HepG2 (cell line): ENCODE measurements around the gene RRP12. TPM values are rescaled to one million over a fixed set of nuclear protein-coding genes. Genes with fewer than 3 reads are reported as not detected.

ENCODE experiments used
- ARNT2 ChIP-seq: sonication (generic); formaldehyde crosslinking; IDR thresholded peaks from 2 replicates; pipeline ENCODE4 v1.8.0; 2022; ENCODE audit warnings: mild to moderate bottlenecking, low read depth, missing genetic modification reagents, moderate library complexity
- E2F2 ChIP-seq: sonication (generic); formaldehyde crosslinking; IDR thresholded peaks from 2 replicates; pipeline ENCODE4 v1.4.0; 2020; ENCODE audit warnings: missing genetic modification reagents, borderline replicate concordance
- ETV6 ChIP-seq: sonication (generic); formaldehyde crosslinking; conservative IDR thresholded peaks from 2 replicates; pipeline ENCODE4 v1.4.0; 2020; ENCODE audit warnings: missing genetic modification reagents
- FOXP4 ChIP-seq: sonication (generic); formaldehyde crosslinking; IDR thresholded peaks from 2 replicates; pipeline ENCODE4 v1.4.0; 2020; ENCODE audit warnings: missing genetic modification reagents
- IRF2 ChIP-seq: IDR thresholded peaks from 2 replicates; pipeline ENCODE4 v1.6.1; 2018; ENCODE audit warnings: missing genetic modification reagents, missing compliant biosample characterization
- KAT8 ChIP-seq: IDR thresholded peaks from 2 replicates; pipeline ENCODE4 v1.6.1; 2016; ENCODE audit warnings: missing genetic modification reagents, missing compliant biosample characterization
- NFYC ChIP-seq: IDR thresholded peaks from 2 replicates; pipeline ENCODE4 v1.6.1; 2016; ENCODE audit warnings: missing genetic modification reagents, missing compliant biosample characterization
- RFXANK ChIP-seq: IDR thresholded peaks from 2 replicates; pipeline ENCODE4 v1.6.1; 2016
- RXRB ChIP-seq: IDR thresholded peaks from 2 replicates; pipeline ENCODE4 v1.6.1; 2016; ENCODE audit warnings: borderline replicate concordance, missing genetic modification reagents, missing compliant biosample characterization
- SKI ChIP-seq: fragments of 450-650 bp; IDR thresholded peaks from one replicate; pipeline ENCODE4 v1.6.1; 2018; ENCODE audit warnings: mild to moderate bottlenecking; ENCODE audit not compliant: partially characterized antibody
- SP4 ChIP-seq: sonication (generic); formaldehyde crosslinking; IDR thresholded peaks from 2 replicates; pipeline ENCODE4 v1.8.1; 2023; ENCODE audit warnings: mild to moderate bottlenecking, missing genetic modification reagents
- SRY ChIP-seq: sonication (generic); formaldehyde crosslinking; IDR thresholded peaks from 2 replicates; pipeline ENCODE4 v1.8.0; 2022; ENCODE audit warnings: mild to moderate bottlenecking, missing genetic modification reagents
- ZBTB21 ChIP-seq: sonication (generic); formaldehyde crosslinking; IDR thresholded peaks from 2 replicates; pipeline ENCODE4 v1.4.0; 2020; ENCODE audit warnings: missing genetic modification reagents
- ZBTB38 ChIP-seq: sonication (generic); formaldehyde crosslinking; IDR thresholded peaks from 2 replicates; pipeline ENCODE4 v1.5.1; 2020; ENCODE audit warnings: mild to moderate bottlenecking, missing genetic modification reagents
- ZNF44 ChIP-seq: sonication (generic); formaldehyde crosslinking; IDR thresholded peaks from 2 replicates; pipeline ENCODE4 v1.5.1; 2020; ENCODE audit warnings: mild to moderate bottlenecking, missing genetic modification reagents
- ZNF562 ChIP-seq: sonication (generic); formaldehyde crosslinking; IDR thresholded peaks from 2 replicates; pipeline ENCODE4 v1.8.0; 2022; ENCODE audit warnings: missing genetic modification reagents, borderline replicate concordance
- ZNF576 ChIP-seq: sonication (generic); formaldehyde crosslinking; IDR thresholded peaks from 2 replicates; pipeline ENCODE4 v1.4.0; 2020; ENCODE audit warnings: mild to moderate bottlenecking, missing genetic modification reagents
- ZNF687 ChIP-seq: sonication (generic); formaldehyde crosslinking; IDR thresholded peaks from 2 replicates; pipeline ENCODE4 v1.5.1; 2020; ENCODE audit warnings: mild to moderate bottlenecking, missing genetic modification reagents, moderate library complexity
- ZNF724P ChIP-seq: sonication (generic); formaldehyde crosslinking; IDR thresholded peaks from 2 replicates; pipeline ENCODE4 v1.8.0; 2022; ENCODE audit warnings: missing genetic modification reagents, borderline replicate concordance
- ZSCAN25 ChIP-seq: sonication (generic); formaldehyde crosslinking; IDR thresholded peaks from 2 replicates; pipeline ENCODE4 v1.8.0; 2022; ENCODE audit warnings: mild to moderate bottlenecking, missing genetic modification reagents
- polyA plus RNA-seq, 8 experiments: library from polyadenylated mRNA; depleted of rRNA in 3 of 8; stranded (reverse) in 7 of 8; unstranded in 1 of 8; fragments of >200 nt; fragmentation: Illumina TruSeq in 4 of 8; extraction: Trizol in 4 of 8; gene quantifications; 2 replicates each; pipeline versions ENCODE4 v1.2.1 to v1.2.3, GENCODE V29; 2011 to 2016; ENCODE audit warnings: low read depth in 4 of 8, missing spikeins in 1 of 8, mixed read lengths in 1 of 8; ENCODE audit not compliant: insufficient read depth in 1 of 8
- total RNA-seq, 5 experiments: library from RNA; depleted of rRNA; stranded (reverse); fragments of >200 nt; fragmentation: Illumina TruSeq; extraction: Trizol; gene quantifications; 2 replicates each; pipeline ENCODE4 v1.2.3, GENCODE V29; 2016; ENCODE audit warnings: low read depth in 1 of 5

Gene RRP12
- total and polyA plus RNA-seq, 2 of the 13 experiments (the other 11 are each of a cell fraction or from before 2014, with no cell fraction given): 13.2 to 39.4 TPM

- peak; percentile 68; the same call in 1 of the 2 replicates for TF ChIP-seq SRY (CRISPR knock-in tag)
- TF ChIP-seq RFXANK (CRISPR knock-in tag): 0 out of 2 replicates have a peak, but pooled peaks have one; percentile 27
- TF ChIP-seq ZSCAN25 (CRISPR knock-in tag): no peak
- TF ChIP-seq ZNF576: no peak
- TF ChIP-seq ARNT2: peak; percentile 25; the same call in 1 of the 2 replicates
- no peak for TF ChIP-seq ZBTB21 (CRISPR knock-in tag)
- no peak; the same call in none of the 2 replicates for TF ChIP-seq ETV6 (CRISPR knock-in tag)
- peak; percentile 87 for TF ChIP-seq ZNF687 (CRISPR knock-in tag)
- no peak; the same call in 1 of the 2 replicates for TF ChIP-seq ZNF724P (CRISPR knock-in tag)
- TF ChIP-seq SKI: peak; percentile 61
- TF ChIP-seq RXRB (CRISPR knock-in tag): no peak; the same call in 1 of the 2 replicates
- TF ChIP-seq ZNF44 (CRISPR knock-in tag): no peak
- no peak for TF ChIP-seq ZNF562 (CRISPR knock-in tag)
- TF ChIP-seq SP4: peak; percentile 88
- TF ChIP-seq ZBTB38 (CRISPR knock-in tag): peak; percentile 64; the same call in 1 of the 2 replicates
- peak; percentile 56; the same call in 1 of the 2 replicates for TF ChIP-seq KAT8 (CRISPR knock-in tag)
- TF ChIP-seq NFYC (CRISPR knock-in tag): peak; percentile 37; the same call in 1 of the 2 replicates
- no peak for TF ChIP-seq E2F2 (CRISPR knock-in tag)
- peak; percentile 65; the same call in 1 of the 2 replicates for TF ChIP-seq FOXP4 (CRISPR knock-in tag)
- peak; percentile 73 for TF ChIP-seq IRF2 (CRISPR knock-in tag)
These were observed 66.6 kb downstream of the RRP12 start, which contains the start of gene FRAT2 (continued) for GRCh38 chr10:97334370-97335175.
